ENCODE measurements around the gene DDX21. TPM values are rescaled to one million over a fixed set of nuclear protein-coding genes. Genes with fewer than 3 reads are reported as not detected.
"Not testable (repeated sequence)": the region's sequence is repeated elsewhere in the genome, so short reads cannot be mapped to it uniquely, and the experiment has no call there.

The DDX21 gene
- total RNA-seq: 100 to 1,000 TPM in 3 of 8 experiments, 10 to 100 TPM in 5; 33.3 to 174 (median 58.0) TPM

DNA sequence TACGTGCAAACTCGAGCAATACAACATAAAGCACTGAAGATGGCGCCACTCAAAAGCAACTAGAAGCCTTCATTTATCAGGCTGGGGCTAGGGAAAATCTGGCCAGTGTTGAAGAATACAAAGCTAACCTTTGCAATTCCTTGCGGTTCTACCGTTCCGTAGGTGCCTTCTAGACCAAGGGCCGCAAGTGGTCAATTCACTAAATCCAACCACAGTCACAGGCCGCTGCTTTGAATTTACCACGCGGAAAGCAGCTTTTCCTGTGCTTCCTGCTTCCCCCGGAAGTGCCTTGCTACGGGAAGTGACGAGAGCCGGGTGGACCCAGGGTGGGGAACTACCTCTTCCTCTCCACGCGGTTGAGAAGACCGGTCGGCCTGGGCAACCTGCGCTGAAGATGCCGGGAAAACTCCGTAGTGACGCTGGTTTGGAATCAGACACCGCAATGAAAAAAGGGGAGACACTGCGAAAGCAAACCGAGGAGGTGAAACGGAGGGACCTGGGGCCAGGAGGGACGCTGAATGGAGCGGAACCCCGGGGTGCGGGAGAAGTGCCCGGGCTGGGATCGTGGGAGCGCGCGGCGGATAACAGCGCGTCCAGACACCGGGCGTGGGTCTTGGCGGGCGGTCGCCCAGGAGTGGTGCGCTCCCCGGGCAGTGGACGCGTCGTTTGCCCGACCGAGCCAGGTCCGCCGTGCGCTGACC, at the start of gene DDX21:
TSS of gene DDX21 (plus strand) at position 339 of the 701 bp plus-strand sequence. CDS start at position 395, 56 bp downstream.
- peak; percentile 79 to 96 (median 93) for ATAC-seq (replicated peaks in 6 of 8)
- 0 to 5% (median 0%) methylated on average over 1 to 18 of the region's 53 CpGs; no CpG with 5 or more reads in 2 of the 10 experiments for WGBS, 10 experiments
- peaks cover 7 to 9% of the 10 kb centered on the region in 2 donors for H3K4me1 ChIP-seq (replicated peaks in 1 of 2)
- in situ Hi-C loops (cut with MboI; ENCODE audit: low pct_unique_long_range_greater_than_20kb in 2 of 9, low sequenced_read_pairs in 9 of 9, unreplicated experiment in 9 of 9): no loop called here
- H3K27ac ChIP-seq: peak within 1 kb of the TSS; percentile 76 to 87
- peak within 1 kb of the TSS; percentile 60 to 87 (median 78) for H3K4me3 ChIP-seq

DNA sequence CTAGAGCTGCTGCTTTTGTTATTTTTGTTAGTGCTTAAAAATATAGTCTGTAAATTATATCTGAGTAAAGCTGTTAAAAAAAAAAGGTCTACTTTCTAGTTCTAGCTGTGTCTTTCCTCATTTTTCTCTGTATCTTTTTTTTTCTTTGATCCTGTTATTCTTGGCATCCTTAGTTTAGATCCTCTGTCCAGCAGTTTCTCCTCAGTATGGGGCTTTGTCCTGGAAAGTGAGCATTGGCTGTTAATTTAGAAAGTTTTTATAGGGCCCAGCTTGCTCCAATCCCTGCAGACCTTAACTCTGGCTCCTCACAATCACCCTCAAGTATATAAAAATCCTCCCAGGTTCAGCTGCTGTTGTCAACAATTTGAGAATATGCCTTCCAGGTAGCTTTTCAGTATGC, 31.4 kb upstream of the DDX21 start:
- in situ Hi-C loops (cut with MboI; ENCODE audit: low pct_unique_long_range_greater_than_20kb in 2 of 9, low sequenced_read_pairs in 9 of 9, unreplicated experiment in 9 of 9): loop anchor here in 1 of 9 experiments (25.0 kb wide), 1 partner anchor 187 kb away; no protein-coding TSS in a partner anchor
- H3K4me3 ChIP-seq: no peak overlapping the region
- no peak overlapping the region for H3K27ac ChIP-seq
- no peaks in the 10 kb centered on the region for H3K4me1 ChIP-seq (replicated peaks in 1 of 2)
- ATAC-seq (replicated peaks in 6 of 8): no peak

DNA sequence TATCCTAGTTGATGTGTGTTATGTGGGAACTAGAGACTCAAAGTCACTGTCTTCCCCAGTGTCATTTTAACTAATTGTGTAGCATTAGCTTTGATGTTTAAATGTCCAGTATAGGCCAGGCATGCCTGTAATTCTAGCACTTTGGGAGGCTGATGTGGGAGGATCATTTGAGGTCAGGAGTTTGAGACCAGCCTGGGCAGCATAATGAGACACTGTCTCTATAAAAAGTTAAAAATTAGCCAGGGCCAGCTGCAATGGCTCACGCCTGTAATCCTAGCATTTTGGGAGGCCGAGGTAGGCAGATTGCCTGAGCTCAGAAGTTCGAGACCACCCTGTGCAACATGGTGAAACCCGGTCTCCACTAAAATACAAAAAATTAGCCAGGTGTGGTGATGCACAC, 30.5 kb upstream of the DDX21 start:
- no peak for ATAC-seq (replicated peaks in 6 of 8)
- 77 to 100% (median 89%) methylated on average over 1 to 3 of the region's 4 CpGs; no CpG with 5 or more reads in 3 of the 10 experiments for WGBS, 10 experiments
- no peak overlapping the region for H3K27ac ChIP-seq
- H3K4me3 ChIP-seq: no peak overlapping the region
- in situ Hi-C loops (cut with MboI; ENCODE audit: low pct_unique_long_range_greater_than_20kb in 2 of 9, low sequenced_read_pairs in 9 of 9, unreplicated experiment in 9 of 9): loop anchor here in 1 of 9 experiments (25.0 kb wide), 1 partner anchor 163 kb away; no protein-coding TSS in a partner anchor
- H3K4me1 ChIP-seq (replicated peaks in 1 of 2): no peaks in the 10 kb centered on the region

DNA sequence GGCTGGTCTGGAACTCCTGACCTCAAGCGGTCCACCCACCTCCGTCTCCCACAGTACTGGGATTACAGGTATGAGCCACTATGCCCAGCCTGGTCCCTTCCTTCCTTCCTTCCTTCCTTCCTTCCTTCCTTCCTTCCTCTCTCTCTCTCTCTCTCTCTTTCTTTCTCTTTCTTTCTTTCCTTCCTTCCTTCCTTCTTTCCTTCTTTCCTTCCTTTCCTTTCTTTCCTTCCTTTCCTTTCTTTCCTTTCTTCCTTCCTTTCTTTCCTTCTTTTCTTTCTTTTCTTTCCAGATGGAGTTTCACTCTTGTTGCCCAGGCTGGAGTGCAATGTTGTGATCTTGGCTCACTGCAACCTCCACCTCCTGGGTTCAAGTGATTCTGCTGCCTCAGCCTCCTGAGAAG, 26.8 kb upstream of the DDX21 start:
- not testable (repeated sequence) for H3K4me1 ChIP-seq (replicated peaks in 1 of 2); ATAC-seq (replicated peaks in 6 of 8); H3K4me3 ChIP-seq; H3K27ac ChIP-seq
- in situ Hi-C loops (cut with MboI; ENCODE audit: low pct_unique_long_range_greater_than_20kb in 2 of 9, low sequenced_read_pairs in 9 of 9, unreplicated experiment in 9 of 9): loop anchor here in 1 of 9 experiments (25.0 kb wide), 1 partner anchor 167 kb away; no protein-coding TSS in a partner anchor
- no CpG with 5 or more reads among the region's 2 CpGs for WGBS, 10 experiments

DNA sequence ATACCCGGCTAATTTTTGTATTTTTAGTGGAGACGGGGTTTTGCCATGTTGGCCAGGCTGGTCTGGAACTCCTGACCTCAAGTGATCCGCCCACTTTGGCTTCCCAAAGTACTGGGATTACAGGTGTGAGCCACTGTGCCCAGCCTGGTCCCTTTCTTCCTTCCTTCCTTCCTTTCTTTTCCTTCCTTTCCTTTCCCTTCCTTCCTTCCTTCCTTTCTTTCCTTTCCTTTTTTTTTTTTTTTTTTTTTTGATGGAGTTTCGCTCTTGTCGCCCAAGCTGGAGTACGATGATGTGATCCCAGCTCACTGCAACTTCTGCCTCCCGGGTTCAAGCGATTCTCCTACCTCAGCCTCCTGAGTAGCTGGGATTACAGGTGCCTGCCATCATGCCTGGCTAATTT, 26.1 kb upstream of the DDX21 start:
- 79 to 100% (median 99%) methylated on average over 1 to 8 of the region's 8 CpGs for WGBS, 10 experiments
- not testable (repeated sequence) for ATAC-seq (replicated peaks in 6 of 8); H3K4me3 ChIP-seq; H3K4me1 ChIP-seq (replicated peaks in 1 of 2); H3K27ac ChIP-seq
- in situ Hi-C loops (cut with MboI; ENCODE audit: low pct_unique_long_range_greater_than_20kb in 2 of 9, low sequenced_read_pairs in 9 of 9, unreplicated experiment in 9 of 9): loop anchor here in 1 of 9 experiments (25.0 kb wide), 1 partner anchor 168 kb away; no protein-coding TSS in a partner anchor

DNA sequence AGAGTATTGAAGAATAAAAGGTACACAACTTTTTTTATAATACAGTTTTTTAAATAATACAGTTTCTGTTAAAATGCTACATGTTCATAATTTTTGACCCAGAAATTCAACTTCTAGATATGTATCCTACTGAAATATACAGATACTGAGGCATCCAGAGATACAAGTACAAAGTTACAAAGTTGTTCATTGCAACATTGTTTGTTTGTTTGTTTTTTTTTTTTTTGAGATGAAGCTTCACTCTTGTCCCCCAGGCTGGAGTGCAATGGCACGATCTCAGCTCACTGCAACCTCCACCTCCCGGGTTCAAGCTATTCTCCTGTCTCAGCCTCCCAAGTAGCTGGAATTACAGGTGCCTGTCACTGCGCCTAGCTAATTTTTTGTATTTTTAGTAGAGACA, 23.1 kb upstream of the DDX21 start:
- not testable (repeated sequence) for H3K27ac ChIP-seq; ATAC-seq (replicated peaks in 6 of 8); H3K4me1 ChIP-seq (replicated peaks in 1 of 2); H3K4me3 ChIP-seq
- WGBS, 10 experiments: 93 to 100% (median 100%) methylated on average over 1 to 3 of the region's 3 CpGs; no CpG with 5 or more reads in 7 of the 10 experiments
- in situ Hi-C loops (cut with MboI; ENCODE audit: low pct_unique_long_range_greater_than_20kb in 2 of 9, low sequenced_read_pairs in 9 of 9, unreplicated experiment in 9 of 9): loop anchor here in 1 of 9 experiments (25.0 kb wide), 1 partner anchor 171 kb away; no protein-coding TSS in a partner anchor

DNA sequence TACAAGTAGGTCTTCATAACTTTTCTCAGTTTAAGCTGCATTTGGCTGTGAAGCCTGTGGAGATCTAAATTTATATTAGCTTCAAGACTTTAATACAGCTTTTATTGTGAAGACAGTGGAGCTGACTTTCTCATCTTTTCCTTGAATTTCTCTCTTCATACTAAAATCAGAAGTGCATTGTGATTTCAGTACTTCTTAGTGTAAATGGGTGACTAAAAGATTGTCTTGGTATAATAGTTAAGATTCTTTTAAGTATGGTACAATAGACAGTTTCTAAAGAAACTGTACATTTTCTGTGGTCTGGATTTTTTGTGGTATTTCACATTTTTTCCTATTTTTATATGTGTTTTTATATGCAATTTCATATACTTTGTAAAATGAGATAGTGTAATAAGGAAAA, 21.0 kb upstream of the DDX21 start:
- no peak overlapping the region for H3K27ac ChIP-seq
- ATAC-seq (replicated peaks in 6 of 8): no peak
- no peak overlapping the region for H3K4me3 ChIP-seq
- in situ Hi-C loops (cut with MboI; ENCODE audit: low pct_unique_long_range_greater_than_20kb in 2 of 9, low sequenced_read_pairs in 9 of 9, unreplicated experiment in 9 of 9): loop anchor here in 1 of 9 experiments (25.0 kb wide), 1 partner anchor 173 kb away; no protein-coding TSS in a partner anchor
- no peaks in the 10 kb centered on the region for H3K4me1 ChIP-seq (replicated peaks in 1 of 2)

DNA sequence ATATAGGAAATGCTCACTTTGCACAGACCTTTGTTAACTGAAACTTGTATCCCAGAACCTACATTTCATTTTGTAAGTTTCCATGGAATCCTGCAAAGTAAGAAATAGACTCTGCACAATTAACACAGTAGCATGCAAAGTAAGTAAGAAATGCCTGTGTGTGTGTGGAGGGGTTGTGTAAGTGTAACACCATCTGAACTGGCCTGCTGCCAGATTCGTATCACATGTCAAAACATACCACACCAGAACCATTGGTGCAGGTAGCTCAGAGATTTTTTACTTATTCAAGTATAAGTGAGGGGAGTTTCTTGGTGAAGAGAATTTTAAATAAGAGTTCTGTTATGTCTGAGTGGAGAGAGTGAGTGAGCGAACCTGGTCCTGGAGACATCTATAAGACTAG, 17.9 kb upstream of the DDX21 start:
- no peak overlapping the region for H3K27ac ChIP-seq
- in situ Hi-C loops (cut with MboI; ENCODE audit: low pct_unique_long_range_greater_than_20kb in 2 of 9, low sequenced_read_pairs in 9 of 9, unreplicated experiment in 9 of 9): loop anchor here in 1 of 9 experiments (25.0 kb wide), 1 partner anchor 176 kb away; no protein-coding TSS in a partner anchor
- WGBS, 10 experiments: 20 to 100% (median 96%) methylated on average over 1 to 2 of the region's 2 CpGs; no CpG with 5 or more reads in 2 of the 10 experiments
- ATAC-seq (replicated peaks in 6 of 8): peak in 1 of 8 experiments; percentile 27
- H3K4me1 ChIP-seq (replicated peaks in 1 of 2): no peaks in the 10 kb centered on the region
- no peak overlapping the region for H3K4me3 ChIP-seq

DNA sequence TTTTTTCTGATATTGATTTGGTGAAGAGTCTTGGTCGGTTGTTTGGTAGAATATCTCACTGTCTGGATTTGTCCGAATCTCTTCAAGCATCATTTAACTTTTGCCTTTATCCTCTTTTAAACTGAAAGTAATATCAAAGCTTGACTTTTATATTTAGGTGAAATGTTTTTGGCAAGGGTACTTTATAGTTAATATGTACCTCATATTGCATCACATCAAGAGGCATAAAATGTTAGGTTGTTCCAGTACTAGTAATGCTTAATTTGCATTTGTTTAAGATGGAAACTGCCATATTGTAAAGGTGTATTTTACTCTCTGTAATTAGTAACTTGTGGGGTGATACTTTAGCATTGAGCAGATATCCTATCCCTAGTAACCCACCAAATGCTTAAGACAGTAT, 17.1 kb upstream of the DDX21 start:
- 67 to 100% (median 93%) methylated on average over 1 to 2 of the region's 2 CpGs for WGBS, 10 experiments
- Histone ChIP-seq H3K4me1 (replicated peaks in 1 of 2) (no peaks in the 10 kb centered on the region), H3K4me3 (no peak overlapping the region), H3K27ac (no peak overlapping the region)
- in situ Hi-C loops (cut with MboI; ENCODE audit: low pct_unique_long_range_greater_than_20kb in 2 of 9, low sequenced_read_pairs in 9 of 9, unreplicated experiment in 9 of 9): loop anchor here in 1 of 9 experiments (25.0 kb wide), 1 partner anchor 177 kb away; no protein-coding TSS in a partner anchor
- no peak for ATAC-seq (replicated peaks in 6 of 8)

DNA sequence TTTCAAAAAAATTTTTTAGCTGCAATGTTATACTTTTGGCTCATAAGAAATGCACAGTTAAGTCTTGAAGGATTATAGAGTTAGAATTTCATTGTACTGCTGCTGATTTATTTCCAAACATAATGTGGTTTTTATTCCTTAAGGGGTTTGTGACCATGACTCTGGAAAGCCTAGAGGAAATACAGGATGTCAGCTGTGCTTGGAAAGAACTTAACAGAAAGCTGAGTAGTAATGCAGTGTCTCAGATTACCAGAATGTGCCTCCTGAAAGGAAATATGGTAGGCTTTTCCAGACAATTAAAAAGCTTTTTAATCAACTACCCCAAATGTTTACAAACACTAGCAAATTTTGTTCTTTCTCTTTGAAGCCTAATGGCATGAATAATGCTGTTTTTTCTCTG, 15.1 kb upstream of the DDX21 start:
- in situ Hi-C loops (cut with MboI; ENCODE audit: low pct_unique_long_range_greater_than_20kb in 2 of 9, low sequenced_read_pairs in 9 of 9, unreplicated experiment in 9 of 9): loop anchor here in 1 of 9 experiments (25.0 kb wide), 1 partner anchor 179 kb away; no protein-coding TSS in a partner anchor
- ATAC-seq (replicated peaks in 6 of 8); H3K4me3 ChIP-seq; H3K4me1 ChIP-seq (replicated peaks in 1 of 2); H3K27ac ChIP-seq: not testable (repeated sequence)

DNA sequence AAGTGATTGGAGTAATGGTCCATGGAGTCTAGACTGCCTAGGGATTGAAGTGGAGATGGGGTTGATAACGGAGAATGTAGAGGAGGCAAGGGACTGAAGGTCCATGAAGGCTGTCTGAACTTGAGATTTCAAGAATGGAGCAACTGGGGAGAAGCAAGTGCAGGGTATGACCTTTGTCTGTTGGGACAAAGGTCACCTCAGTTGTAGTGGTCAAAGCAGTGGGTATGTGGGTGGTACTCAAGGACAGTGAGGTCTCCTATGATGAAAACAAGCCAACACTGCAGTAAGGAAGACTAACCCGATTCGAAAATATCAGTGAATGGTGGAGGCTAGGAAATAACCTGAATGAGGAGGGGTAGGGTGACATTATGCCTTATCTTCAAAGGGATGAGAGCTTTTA, 5.4 kb upstream of the DDX21 start:
- Histone ChIP-seq H3K4me1 (replicated peaks in 1 of 2) (peaks cover 0 to 3% of the 10 kb centered on the region in 2 donors), H3K4me3 (no peak overlapping the region), H3K27ac (no peak overlapping the region)
- WGBS, 10 experiments: 87 to 100% (median 92%) methylated on average over 1 to 3 of the region's 3 CpGs; no CpG with 5 or more reads in 5 of the 10 experiments
- in situ Hi-C loops (cut with MboI; ENCODE audit: low pct_unique_long_range_greater_than_20kb in 2 of 9, low sequenced_read_pairs in 9 of 9, unreplicated experiment in 9 of 9): no loop called here
- ATAC-seq (replicated peaks in 6 of 8): no peak

DNA sequence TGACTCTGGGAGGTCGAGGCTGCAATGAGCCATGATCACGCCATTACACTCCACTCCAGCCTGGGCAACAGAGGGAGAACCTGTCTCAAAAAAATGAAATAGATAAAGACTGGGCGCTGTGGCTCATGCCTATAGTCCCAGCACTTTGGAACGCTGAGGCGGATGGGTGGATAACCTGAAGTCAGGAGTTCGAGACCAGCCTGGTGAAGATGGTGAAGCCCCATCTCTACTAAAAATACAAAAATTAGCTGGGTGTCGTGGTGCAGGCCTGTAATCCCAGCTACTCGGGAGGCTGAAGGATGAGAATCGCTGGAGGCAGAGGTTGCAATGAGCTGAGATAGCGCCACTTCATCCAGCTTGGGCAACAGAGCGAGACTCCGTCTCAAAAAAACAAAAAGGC, 1.1 kb upstream of the DDX21 start:
- in situ Hi-C loops (cut with MboI; ENCODE audit: low pct_unique_long_range_greater_than_20kb in 2 of 9, low sequenced_read_pairs in 9 of 9, unreplicated experiment in 9 of 9): no loop called here
- ATAC-seq (replicated peaks in 6 of 8): no peak
- WGBS, 10 experiments: 79 to 100% (median 90%) methylated on average over 3 to 11 of the region's 12 CpGs; no CpG with 5 or more reads in 1 of the 10 experiments
- peak overlapping the region; percentile 60 to 87 (median 78) for H3K4me3 ChIP-seq
- H3K4me1 ChIP-seq (replicated peaks in 1 of 2): peaks cover 7 to 9% of the 10 kb centered on the region in 2 donors
- H3K27ac ChIP-seq: peak overlapping the region in 1 of 2 donors; percentile 9

DNA sequence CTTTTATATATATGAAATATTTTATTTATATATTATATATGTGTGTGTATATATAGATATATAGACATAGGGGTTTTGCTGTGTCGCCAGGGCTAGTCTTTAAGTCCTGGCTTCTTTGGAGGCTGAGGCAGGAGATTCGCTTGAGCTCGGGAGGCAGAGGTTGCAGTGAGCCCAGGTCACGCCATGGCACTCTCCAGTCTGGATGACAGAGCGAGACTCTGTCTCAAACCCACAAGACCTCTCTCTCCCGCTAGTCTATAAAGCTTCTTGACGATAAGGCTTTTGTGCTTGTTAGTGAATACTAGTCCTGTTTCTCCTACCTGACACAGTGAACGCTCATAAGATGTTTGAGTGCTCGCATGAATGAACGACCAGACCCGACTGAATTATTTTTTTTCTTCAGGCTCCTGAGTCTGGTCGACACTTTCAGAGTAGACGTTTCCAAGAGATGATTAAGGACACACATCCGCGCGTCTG, 577 bp upstream of the DDX21 start:
- in situ Hi-C loops (cut with MboI; ENCODE audit: low pct_unique_long_range_greater_than_20kb in 2 of 9, low sequenced_read_pairs in 9 of 9, unreplicated experiment in 9 of 9): no loop called here
- peak in 3 of 8 experiments; percentile 3 to 9 (median 4) for ATAC-seq (replicated peaks in 6 of 8)
- H3K4me1 ChIP-seq (replicated peaks in 1 of 2): peaks cover 7 to 9% of the 10 kb centered on the region in 2 donors
- WGBS, 10 experiments: 0 to 10% (median 3%) methylated on average over 3 to 11 of the region's 16 CpGs; no CpG with 5 or more reads in 4 of the 10 experiments
- H3K27ac ChIP-seq: peak overlapping the region; percentile 76 to 87
- peak overlapping the region; percentile 60 to 87 (median 78) for H3K4me3 ChIP-seq

Data from motor neuron (in vitro differentiated cells).